Measurements from ENCODE around the gene EYS. TPM values are rescaled to one million over a fixed set of nuclear protein-coding genes. Genes with fewer than 3 reads are reported as not detected.

Gene EYS
- polyA plus RNA-seq, 3 donors, result 0.21 to 0.90 (median 0.22) TPM

DNA sequence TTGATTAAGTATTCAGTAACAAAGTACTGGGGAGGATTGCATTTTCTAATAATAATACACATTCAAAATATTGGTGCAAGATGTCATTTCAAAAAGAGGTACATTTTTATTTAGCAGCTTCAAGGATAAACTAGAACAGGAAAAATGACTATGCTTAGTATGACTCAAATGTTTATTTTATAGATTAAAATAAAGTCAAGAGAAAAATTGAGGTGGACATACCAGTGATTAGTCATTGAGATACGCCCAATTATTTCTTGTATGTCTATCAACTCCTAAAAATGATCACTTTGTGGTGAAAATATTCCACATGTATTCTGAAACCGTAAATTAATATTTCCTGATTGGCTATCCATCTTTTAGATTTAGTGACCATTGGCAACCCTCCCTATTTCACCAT is 1974.7 kb downstream of the EYS start:
- WGBS, 3 donors, result 72 to 98% (median 87%) methylated on average over 2 of the region's 2 CpGs
- H3K27ac ChIP-seq (ENCODE audit: low read depth, low read length), result no peak overlapping the region

DNA sequence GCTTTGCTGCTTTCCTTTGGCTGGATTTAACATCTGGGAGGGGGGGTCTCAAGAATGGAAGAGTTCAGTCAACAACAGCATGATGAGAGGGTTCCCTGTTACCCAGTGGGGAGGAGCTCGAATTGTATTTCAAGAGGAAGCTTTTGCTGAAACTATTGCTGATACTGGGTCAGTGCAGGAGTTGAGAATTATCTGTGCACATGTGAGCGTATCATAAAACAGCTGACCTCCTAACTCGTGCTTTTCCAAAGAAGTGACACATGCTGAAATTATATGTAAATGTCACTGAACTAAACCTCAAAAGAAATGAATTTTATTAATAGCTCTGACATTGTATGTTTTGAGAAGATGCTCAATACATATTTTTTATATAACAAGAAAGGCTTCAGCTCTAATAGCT is 1975.1 kb downstream of the EYS start:
- 88 to 92% (median 90%) methylated on average over 3 of the region's 3 CpGs for WGBS, 3 donors

DNA sequence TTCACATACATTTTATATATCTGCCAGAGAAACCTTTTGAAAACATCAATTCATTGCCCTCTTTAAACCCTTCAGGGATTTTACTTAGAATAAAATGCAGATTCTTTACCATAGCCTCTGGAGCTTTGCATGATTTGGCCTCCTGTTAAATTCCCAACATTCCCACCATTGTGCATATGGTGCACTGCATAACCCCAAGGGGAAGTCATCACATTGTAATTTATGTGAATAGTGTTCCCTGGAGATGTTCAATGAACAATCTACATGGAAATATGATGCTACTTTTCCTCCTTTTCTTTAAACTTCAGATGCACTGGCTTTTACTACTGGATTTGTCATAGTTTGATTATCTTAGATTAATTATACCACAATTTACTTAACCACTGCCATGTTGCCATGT is 1976.7 kb downstream of the EYS start:
- H3K27ac ChIP-seq (ENCODE audit: low read depth, low read length), result no peak overlapping the region

More for the DNA sequence above, 1975.1 kb downstream of the EYS start:
- H3K27ac ChIP-seq (ENCODE audit: low read depth, low read length), result no peak overlapping the region

DNA sequence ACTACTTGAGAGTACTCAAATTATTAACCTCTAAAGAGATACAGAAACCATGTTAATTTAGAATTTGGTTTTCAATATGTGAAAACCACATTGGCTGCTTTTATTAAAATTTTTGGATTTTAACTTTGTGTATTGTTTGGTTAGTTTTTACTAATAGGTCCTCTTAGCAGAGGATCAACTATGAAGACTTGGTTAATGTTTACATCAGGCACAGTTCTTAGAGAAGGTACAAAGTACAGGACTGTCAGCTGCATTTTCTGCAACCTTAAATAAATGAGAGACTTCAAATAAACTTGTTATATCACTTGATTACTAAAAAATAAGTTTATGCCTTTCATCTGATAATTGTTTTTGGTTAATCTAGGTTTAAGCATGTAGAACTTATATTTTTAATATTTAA is 1982.3 kb downstream of the EYS start:
- H3K27ac ChIP-seq (ENCODE audit: low read depth, low read length), result no peak overlapping the region

DNA sequence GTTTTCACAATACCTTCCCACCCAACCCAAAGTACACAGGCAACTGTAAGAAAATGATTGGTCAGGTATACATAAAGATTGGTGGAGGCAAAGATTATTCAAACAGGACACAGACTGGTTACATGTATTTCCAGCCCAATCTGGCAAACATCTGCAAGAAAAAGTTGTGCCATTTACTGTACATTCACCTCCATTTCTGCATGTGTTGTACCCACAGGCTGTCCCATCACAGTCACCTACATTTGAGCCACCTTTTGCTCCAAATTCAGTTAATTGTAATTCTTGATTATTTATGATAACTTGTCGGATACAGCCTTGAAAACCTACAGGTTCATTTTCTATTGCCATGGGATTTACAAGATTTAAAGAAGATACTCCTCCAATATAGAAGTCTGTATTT is 1985.8 kb downstream of the EYS start:
- no peak overlapping the region for H3K27ac ChIP-seq (ENCODE audit: low read depth, low read length)
- WGBS, 3 donors, result 87 to 98% (median 96%) methylated on average over 1 of the region's 1 CpG

DNA sequence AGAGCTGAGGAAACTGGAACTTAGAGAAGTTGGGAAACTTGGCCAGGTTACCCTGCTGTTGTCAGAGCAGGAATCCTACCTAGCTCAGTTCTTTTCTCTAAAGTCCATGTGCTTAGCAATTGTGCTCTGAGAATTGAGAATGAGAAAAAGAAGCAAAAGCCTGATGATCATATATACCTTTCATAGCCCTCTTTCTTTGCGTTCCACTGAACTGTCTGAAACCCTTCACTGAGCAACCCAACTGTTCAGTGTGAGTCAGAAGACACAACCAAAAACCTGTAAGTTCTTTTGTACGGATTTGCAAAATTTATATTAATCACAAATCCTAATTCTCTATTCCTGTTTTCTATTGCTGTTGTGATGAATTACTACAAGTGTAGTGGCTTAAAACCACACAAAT is 1990.9 kb downstream of the EYS start:
- WGBS, 3 donors, result 93 to 99% (median 99%) methylated on average over 2 of the region's 2 CpGs
- H3K27ac ChIP-seq (ENCODE audit: low read depth, low read length), result no peak overlapping the region

DNA sequence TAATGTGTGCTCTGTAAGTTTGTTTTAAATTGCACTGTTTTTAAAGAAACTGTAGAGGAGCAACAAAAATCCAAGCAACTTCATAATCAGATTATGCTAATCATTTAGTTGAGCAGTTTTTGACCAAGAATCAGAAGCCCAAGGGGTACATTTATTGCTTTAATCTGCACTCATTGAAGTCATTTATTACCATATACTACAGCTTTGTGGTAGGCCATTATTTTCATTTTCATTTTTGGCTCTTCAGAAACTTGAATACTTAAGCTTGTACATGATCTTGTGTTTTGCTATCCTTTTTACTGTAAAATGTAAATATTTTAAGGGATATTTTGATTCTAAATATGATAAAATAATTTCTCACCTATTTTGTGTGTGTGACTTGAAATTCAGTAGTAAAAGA is 1992.9 kb downstream of the EYS start:
- H3K27ac ChIP-seq (ENCODE audit: low read depth, low read length), result no peak overlapping the region

DNA sequence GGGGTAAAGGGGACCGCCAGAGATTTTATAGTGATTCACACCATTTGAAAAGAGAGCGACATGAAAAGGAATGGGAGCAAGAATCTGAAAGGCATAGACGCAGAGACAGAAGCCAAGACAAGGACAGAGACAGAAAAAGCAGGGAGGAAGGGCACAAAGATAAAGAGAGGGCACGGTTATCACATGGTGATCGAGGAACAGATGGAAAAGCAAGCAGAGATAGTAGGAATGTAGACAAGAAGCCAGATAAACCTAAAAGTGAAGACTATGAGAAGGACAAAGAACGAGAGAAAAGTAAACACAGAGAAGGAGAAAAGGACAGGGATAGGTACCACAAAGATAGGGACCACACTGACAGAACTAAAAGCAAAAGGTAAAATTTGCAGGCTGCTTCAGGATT is 1993.7 kb downstream of the EYS start:
- H3K27ac ChIP-seq (ENCODE audit: low read depth, low read length), result no peak overlapping the region
- WGBS, 3 donors, result 87 to 99% (median 95%) methylated on average over 6 of the region's 6 CpGs

DNA sequence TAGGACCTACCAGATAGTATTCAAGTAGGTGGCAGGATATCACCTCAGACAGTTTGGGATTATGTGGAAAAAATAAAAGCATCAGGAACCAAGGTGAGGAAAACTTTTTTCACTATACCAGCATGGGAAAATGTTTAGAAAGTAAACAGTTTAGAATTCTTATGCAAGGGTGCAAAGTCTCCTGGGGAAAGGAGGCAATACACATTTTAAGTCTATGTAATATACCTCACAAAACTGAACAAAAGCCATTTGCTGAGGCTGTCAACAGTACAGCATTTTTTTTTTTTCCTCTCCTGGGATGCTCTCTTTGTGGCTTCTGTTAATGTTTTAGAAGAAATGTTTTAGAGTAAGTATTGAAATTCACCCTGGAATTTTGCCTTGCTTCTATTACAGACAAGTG is 1997.9 kb downstream of the EYS start:
- H3K27ac ChIP-seq (ENCODE audit: low read depth, low read length), result no peak overlapping the region

DNA sequence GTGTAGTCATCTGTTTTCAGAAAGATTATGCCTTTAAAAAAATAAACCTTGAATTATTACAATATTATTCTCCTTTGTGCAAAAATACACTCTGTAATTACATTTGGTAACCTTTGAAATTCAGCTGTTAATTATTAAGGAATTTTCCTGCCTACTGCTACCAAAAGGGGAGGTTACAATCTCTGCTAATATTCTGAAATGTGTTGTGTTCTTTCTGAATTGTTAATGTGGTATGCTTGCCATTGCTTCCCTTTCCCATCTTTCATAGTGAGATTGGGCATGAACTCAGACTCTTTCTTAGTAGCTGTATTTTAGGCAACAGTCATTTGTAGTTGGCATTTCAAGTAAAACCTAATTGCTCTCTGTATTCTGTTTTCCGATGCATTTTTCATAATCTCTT is 1998.4 kb downstream of the EYS start:
- 92 to 99% (median 97%) methylated on average over 1 of the region's 1 CpG for WGBS, 3 donors
- H3K27ac ChIP-seq (ENCODE audit: low read depth, low read length), result no peak overlapping the region

DNA sequence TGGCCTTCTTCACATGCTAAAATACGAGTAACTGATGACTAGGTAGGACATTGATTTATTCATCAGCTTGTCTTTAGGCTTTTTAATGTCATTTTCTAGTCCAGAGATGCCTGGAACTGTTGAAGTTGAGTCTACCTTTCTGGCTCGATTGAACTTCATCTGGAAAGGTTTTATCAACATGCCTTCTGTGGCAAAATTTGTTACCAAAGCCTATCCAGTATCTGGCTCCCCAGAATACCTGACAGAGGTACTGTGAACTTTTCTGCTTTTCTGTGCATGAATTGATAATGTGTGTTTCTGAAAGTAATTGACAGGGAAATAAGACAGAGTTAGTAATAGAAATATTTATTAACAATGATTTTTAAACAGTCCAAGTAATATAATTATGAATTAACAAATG is 2000.4 kb downstream of the EYS start:
- H3K27ac ChIP-seq (ENCODE audit: low read depth, low read length), result no peak overlapping the region
- WGBS, 3 donors, result 68 to 83% (median 83%) methylated on average over 2 of the region's 2 CpGs

DNA sequence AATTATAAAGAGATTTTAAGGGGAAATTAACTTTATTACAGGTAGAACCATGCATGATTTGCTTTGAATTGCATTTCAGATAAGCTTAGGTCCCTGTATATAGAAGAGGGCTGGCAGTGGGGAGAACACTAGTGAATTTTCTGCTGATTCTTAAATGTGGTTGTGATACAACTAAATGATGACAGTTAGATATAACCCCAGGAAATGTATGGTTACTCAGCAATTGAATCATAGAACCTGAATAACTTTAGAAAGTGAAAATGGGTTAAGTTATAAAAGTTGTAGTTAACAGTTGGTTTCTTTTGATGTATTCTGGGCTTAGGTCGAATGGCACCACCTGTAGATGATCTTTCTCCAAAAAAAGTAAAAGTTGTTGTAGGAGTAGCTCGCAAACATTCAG is 2001.3 kb downstream of the EYS start:
- 86 to 90% (median 87%) methylated on average over 2 of the region's 2 CpGs for WGBS, 3 donors
- no peak overlapping the region for H3K27ac ChIP-seq (ENCODE audit: low read depth, low read length)

DNA sequence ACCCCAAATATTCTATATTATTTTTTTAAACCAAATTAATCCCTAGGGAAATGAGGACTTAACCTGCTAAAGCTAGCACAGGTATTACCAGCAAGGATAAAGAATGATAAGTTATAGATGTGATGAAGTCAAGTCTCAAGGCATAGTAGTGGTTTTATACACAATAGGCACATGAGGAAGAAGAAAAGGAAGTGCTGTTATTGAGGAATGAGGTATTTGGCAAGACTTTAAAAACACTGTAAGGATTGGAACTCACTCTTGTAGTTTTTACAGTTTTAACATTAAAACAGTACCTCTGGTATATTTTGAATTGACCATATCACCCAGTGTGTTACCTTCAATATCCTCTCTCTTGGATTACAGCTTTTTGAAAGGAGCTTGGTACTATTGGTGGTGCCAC is 2016.8 kb downstream of the EYS start:
- no peak overlapping the region for H3K27ac ChIP-seq (ENCODE audit: low read depth, low read length)

DNA sequence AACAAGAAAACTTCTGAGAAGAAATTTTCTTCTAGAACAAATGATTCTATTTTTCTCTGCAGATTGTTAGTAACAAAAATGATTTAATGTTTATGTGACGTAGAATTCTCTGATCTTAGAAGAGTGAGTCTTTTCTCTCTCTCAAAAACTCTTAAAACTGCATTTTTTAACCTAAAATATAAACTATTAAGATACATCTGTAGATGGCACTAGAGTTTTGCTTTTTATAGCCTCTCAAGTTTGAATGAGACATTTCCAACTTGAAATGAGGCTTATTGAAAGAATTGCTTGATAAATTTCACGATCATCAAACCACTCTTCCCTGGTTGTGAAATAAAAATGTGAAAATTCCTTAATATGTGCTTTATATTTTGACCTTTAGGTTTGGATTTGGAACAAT is 2017.6 kb downstream of the EYS start:
- no peak overlapping the region for H3K27ac ChIP-seq (ENCODE audit: low read depth, low read length)
- 78 to 95% (median 87%) methylated on average over 2 of the region's 2 CpGs for WGBS, 3 donors

DNA sequence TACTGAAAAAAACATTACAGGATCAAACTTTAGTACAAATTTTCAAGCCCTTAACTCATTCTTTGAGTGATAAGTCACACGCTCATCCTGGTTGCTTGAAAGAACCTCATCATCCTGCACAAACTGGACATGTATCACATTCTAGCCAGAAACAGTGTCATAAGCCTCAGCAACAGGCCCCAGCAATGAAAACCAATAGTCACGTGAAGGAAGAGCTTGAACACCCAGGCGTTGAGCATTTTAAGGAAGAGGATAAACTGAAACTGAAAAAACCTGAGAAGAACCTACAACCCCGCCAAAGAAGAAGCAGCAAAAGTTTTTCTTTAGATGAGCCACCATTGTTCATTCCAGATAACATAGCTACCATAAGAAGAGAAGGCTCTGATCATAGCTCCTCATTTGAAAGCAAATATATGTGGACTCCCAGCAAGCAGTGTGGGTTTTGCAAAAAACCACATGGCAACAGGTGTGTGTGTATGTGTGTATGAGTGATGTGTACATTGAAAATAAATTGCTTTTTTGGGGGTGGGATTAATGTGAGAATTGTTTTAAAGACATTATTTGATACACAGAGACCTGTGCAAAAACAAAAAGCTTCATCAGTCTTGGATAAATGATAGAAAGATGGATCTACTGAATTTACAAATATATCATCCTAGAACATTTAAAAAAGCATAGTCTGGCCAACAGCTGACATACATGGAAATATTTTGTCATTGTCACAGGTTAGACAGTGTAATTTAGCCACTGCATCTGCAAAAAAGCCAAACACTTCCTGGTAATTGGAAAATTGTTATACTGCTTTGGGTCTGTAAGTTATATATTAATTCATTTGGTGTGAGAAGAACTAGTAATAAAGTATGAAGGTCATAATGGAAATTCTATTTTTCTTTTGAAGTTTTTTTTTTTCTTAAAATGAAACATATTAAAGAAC is 2021.3 kb downstream of the EYS start:
- 75 to 90% (median 82%) methylated on average over 4 of the region's 4 CpGs for WGBS, 3 donors
- H3K27ac ChIP-seq (ENCODE audit: low read depth, low read length), result no peak overlapping the region

DNA sequence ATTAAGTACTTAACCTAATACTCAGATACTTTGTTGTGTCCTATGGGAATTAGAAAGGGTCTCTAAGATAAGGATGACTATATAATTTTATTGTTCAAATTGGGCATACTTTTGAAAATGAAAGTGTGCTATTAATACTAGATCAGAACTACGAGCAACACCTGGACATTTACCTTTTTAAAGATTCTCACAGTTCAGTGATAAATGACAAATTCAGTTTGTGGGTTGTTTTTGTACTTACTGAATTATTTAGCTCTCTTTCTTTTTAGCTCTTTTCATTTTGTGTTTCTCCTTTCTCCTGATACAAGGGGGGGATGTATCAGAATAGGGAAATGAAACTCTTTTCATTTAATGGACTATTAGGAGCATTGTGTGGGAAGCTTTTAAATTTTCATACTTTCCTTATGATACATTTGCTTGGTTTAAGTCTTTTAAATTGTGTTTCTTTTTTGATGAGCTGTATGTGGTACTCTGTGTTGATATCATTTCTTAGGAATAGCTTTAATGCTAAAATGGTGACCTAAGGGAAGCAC is 2023.9 kb downstream of the EYS start:
- 81 to 91% (median 84%) methylated on average over 1 of the region's 1 CpG for WGBS, 3 donors
- no peak overlapping the region for H3K27ac ChIP-seq (ENCODE audit: low read depth, low read length)

DNA sequence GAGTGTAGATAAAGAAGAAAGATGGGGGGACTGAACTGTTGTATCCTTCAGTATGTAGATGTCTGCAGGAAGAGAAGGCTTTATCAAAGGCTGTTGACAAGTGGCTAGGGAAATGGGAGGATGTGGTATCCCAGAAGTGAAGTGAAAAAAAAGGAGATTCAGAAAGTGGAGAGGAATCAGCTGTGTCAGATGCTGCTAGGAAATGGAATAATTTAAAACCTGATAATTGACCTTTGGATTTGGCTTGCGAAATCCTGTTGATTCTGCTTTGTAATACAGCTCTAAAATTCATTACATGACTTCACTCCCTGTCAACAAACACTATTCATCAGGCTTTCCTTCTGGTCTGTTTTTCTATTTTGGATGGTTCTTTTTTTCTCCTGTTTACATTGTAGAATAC is 2029.7 kb downstream of the EYS start:
- WGBS, 3 donors, result 15 to 82% (median 48%) methylated on average over 1 of the region's 1 CpG
- no peak overlapping the region for H3K27ac ChIP-seq (ENCODE audit: low read depth, low read length)

DNA sequence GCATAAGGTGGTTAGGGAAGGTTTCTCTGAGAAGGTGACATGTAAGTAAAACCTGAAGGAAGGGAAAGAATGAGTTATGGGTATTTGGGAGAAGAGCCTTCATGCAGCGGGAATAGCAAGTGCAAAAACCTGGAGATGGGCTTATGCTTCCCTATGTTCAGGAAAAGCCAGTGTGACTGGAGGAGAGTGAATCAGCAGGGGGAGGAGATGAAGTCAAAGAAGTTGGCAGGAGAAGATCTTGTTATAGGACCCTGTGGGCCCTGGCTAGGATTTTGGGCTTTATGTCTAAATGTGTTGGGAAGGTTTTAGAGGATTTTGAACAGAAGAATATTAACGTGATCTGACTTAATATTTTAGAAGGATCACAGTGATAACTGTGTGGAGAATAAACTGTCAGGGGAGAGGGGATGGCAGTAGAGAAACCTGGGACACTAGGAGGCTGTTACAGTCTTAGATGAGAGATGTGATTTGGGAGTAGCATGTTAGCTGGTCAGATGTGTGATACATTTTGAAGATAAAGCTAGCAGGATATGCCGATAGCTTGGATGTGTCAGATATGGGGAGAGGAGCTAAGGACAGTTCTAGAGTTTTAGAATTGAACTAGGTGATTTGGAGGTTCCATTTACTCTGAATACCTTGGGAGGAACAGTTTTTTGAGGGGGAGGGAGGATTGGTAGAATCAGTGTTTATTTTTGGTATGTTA is 2030.5 kb downstream of the EYS start:
- no peak overlapping the region for H3K27ac ChIP-seq (ENCODE audit: low read depth, low read length)
- WGBS, 3 donors, result 81 to 85% (median 83%) methylated on average over 3 of the region's 3 CpGs

DNA sequence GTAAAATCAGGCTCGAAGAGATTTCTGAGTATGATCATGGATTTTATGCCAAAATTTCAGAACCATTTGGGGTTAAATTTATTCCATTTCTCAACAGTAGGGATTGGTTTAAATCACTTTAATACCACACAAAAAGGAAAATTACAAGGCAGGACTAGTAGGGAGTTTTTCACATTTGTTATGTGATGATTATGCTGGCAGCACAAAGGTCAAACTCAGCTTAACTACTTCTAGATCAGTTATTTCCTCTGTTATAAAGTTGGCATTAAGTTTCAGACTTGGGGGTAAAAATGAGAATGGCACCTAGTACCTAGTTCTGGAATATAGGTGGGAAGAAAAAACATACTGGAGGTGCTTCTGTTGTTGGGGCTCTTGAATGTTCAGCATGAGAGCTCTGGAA is 2031.9 kb downstream of the EYS start:
- no peak overlapping the region for H3K27ac ChIP-seq (ENCODE audit: low read depth, low read length)
- WGBS, 3 donors, result 71 to 81% (median 79%) methylated on average over 1 of the region's 1 CpG

DNA sequence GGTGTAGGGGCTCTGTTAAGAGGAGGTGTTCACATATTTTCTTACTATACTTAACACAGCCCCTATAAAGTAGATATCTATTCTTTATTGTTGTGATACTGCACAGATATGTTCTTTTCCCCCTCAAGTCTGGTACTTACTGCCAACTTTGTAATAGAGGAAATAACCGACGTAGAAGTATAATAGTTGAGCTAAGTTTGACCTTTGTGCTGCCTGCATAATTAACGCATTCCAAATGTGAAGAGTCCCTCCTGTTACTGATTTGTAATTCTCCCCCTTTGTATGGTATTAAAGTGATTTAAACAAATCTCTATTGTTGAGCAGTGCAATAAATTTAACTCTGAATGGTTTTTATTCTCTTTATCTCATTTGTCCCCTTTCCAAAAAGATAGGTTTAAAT is 2032.4 kb downstream of the EYS start:
- WGBS, 3 donors, result 33 to 56% (median 41%) methylated on average over 3 of the region's 3 CpGs
- no peak overlapping the region for H3K27ac ChIP-seq (ENCODE audit: low read depth, low read length)

All from adipose tissue (tissue), 3 donors.